ENCODE data around the gene CCDC167. TPM values are rescaled to one million over a fixed set of nuclear protein-coding genes. Genes with fewer than 3 reads are reported as not detected.

CCDC167 gene
- total RNA-seq, 1 experiment from 2014 or later = 31.5 TPM

- no peaks in the 10 kb centered on the region for H3K36me3 ChIP-seq (ENCODE audit: insufficient read depth, low read length, poor library complexity, severe bottlenecking)
- H3K4me3 ChIP-seq (ENCODE audit: low read depth, low read length, poor library complexity, severe bottlenecking) = no peak overlapping the region
- no peak for TF ChIP-seq EZH2 (IDR thresholded peaks at IDR 0.05; ENCODE audit: borderline replicate concordance, low read depth, low read length, poor library complexity, severe bottlenecking)
- no peak for TF ChIP-seq CTCF (conservative IDR thresholded peaks at IDR 0.05; ENCODE audit: low read depth, low read length)
- H3K27ac ChIP-seq (ENCODE audit: low read depth, low read length, poor library complexity, severe bottlenecking) = no peak overlapping the region
- no peaks in the 10 kb centered on the region for H3K27me3 ChIP-seq (replicated peaks; ENCODE audit: insufficient read depth, low read depth, low read length, poor library complexity)
- H3K4me1 ChIP-seq (ENCODE audit: insufficient read depth, low read length, poor library complexity, severe bottlenecking) = peaks cover 24% of the 10 kb centered on the region
- ChIA-PET POLR2A (ENCODE audit: low non-redundant PET) (interaction anchor here (0.6 to 0.7 kb wide), 3 partner anchors 133 to 876 kb away, joined by 3 to 4 read pairs (median 4); no protein-coding TSS in a partner anchor), CTCF (no interaction called here)
- intact Hi-C loops (cut with micrococcal nuclease; ENCODE audit: unreplicated experiment) = no loop called here
- no peak for DNase-seq (ENCODE audit: low spot score)
- BruUV-seq (replicated peaks) = no TSS peak
- H3K9me3 ChIP-seq (ENCODE audit: low read depth, low read length, poor library complexity, severe bottlenecking) = no peaks in the 10 kb centered on the region
Observed at GRCh38 chr6:37491171-37491829, 8.4 kb downstream of the CCDC167 start.

DNA sequence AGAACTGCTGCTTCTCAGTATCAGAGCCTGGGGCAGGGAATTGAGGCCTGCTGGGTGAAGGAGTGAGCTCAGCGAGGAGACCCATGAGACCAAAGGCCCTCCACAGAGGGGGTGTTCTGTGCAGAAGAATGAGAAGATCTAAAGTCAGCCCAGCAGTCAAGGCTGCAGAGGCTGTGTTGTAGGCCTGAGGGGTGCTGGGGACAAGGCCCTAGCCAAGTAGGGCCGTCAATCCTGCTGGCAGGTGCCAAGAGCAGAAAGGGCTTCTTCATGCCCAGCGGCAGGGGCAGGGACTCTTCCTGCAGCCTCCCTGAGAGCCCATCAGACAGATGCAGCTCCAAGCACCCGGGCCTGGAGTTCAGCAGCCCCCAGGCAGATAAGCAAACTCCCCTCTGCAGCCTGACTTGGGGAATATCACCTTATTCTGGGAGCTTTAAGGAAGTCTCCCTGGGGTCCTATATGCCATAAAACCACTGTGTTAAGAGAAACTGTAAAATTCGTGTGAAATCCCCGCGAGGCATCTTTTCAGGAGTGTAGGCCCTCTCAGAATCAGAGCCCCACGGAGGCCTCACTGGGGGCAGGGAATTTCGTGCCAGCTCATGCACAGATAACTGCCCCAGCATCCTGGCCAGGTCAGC lies 9.0 kb downstream of the CCDC167 start:
- Histone ChIP-seq H3K27me3 (replicated peaks; ENCODE audit: insufficient read depth, low read depth, low read length, poor library complexity) (no peaks in the 10 kb centered on the region), H3K4me1 (ENCODE audit: insufficient read depth, low read length, poor library complexity, severe bottlenecking) (peaks cover 24% of the 10 kb centered on the region), H3K9me3 (ENCODE audit: low read depth, low read length, poor library complexity, severe bottlenecking) (no peaks in the 10 kb centered on the region), H3K4me3 (ENCODE audit: low read depth, low read length, poor library complexity, severe bottlenecking) (no peak overlapping the region), H3K36me3 (ENCODE audit: insufficient read depth, low read length, poor library complexity, severe bottlenecking) (no peaks in the 10 kb centered on the region), H3K27ac (ENCODE audit: low read depth, low read length, poor library complexity, severe bottlenecking) (no peak overlapping the region)
- POLR2A ChIA-PET (ENCODE audit: low non-redundant PET) = interaction anchor here (0.6 kb wide), 1 partner anchor 134 kb away, joined by 4 read pairs; no protein-coding TSS in a partner anchor
- no peak for DNase-seq (ENCODE audit: low spot score)
- intact Hi-C loops (cut with micrococcal nuclease; ENCODE audit: unreplicated experiment) = no loop called here
- no TSS peak for BruUV-seq (replicated peaks)
- no peak for TF ChIP-seq EZH2 (IDR thresholded peaks at IDR 0.05; ENCODE audit: borderline replicate concordance, low read depth, low read length, poor library complexity, severe bottlenecking)
- no peak for TF ChIP-seq CTCF (conservative IDR thresholded peaks at IDR 0.05; ENCODE audit: low read depth, low read length)
- CTCF ChIA-PET = no interaction called here

- TF ChIP-seq CTCF (conservative IDR thresholded peaks at IDR 0.05; ENCODE audit: low read depth, low read length) (no peak), EZH2 (IDR thresholded peaks at IDR 0.05; ENCODE audit: borderline replicate concordance, low read depth, low read length, poor library complexity, severe bottlenecking) (no peak)
- H3K4me3 ChIP-seq (ENCODE audit: low read depth, low read length, poor library complexity, severe bottlenecking) = no peak overlapping the region
- POLR2A ChIA-PET (ENCODE audit: low non-redundant PET) = no interaction called here
- no peaks in the 10 kb centered on the region for H3K36me3 ChIP-seq (ENCODE audit: insufficient read depth, low read length, poor library complexity, severe bottlenecking)
- no TSS peak for BruUV-seq (replicated peaks)
- H3K27me3 ChIP-seq (replicated peaks; ENCODE audit: insufficient read depth, low read depth, low read length, poor library complexity) = no peaks in the 10 kb centered on the region
- no peak overlapping the region for H3K27ac ChIP-seq (ENCODE audit: low read depth, low read length, poor library complexity, severe bottlenecking)
- CTCF ChIA-PET = no interaction called here
- H3K9me3 ChIP-seq (ENCODE audit: low read depth, low read length, poor library complexity, severe bottlenecking) = no peaks in the 10 kb centered on the region
- intact Hi-C loops (cut with micrococcal nuclease; ENCODE audit: unreplicated experiment) = loop anchor here (10.0 kb wide), 1 partner anchor 1085 kb away; no protein-coding TSS in a partner anchor
- DNase-seq (ENCODE audit: low spot score) = no peak
- peaks cover 24% of the 10 kb centered on the region for H3K4me1 ChIP-seq (ENCODE audit: insufficient read depth, low read length, poor library complexity, severe bottlenecking)
Observed at GRCh38 chr6:37489697-37490336, 9.9 kb downstream of the CCDC167 start.

Measured in A673 (cell line).